Body of pancreas (tissue), 4 donors: ENCODE results near the gene ESPN. TPM values are rescaled to one million over a fixed set of nuclear protein-coding genes. Genes with fewer than 3 reads are reported as not detected.

Experiments used
- ATAC-seq: fragments of 150-250 bp; one replicate; pipeline ENCODE4 v1.9.1; 2016
- DNase-seq, 4 donors: peaks; one replicate each; pipeline ENCODE4 v3.0.0-alpha.2; 2019
- H3K27ac ChIP-seq, 4 donors: fragments of 200-600 bp; sonication (generic); 1 replicate in 3 of 4; 2 replicates in 1 of 4; pipeline versions ENCODE4 v1.5.1 to v1.6.1; 2016 to 2019; ENCODE audit warnings: mild to moderate bottlenecking in 1 of 4, mixed read lengths in 1 of 4, moderate library complexity in 1 of 4
- H3K27me3 ChIP-seq, 2 donors: fragments of 200-600 bp; sonication (generic); one replicate each; pipeline ENCODE4 v1.6.0; 2016; ENCODE audit warnings: mild to moderate bottlenecking in 1 of 2
- H3K36me3 ChIP-seq, 2 donors: fragments of 200-600 bp; sonication (generic); replicated peaks in 1 of 2; 2 replicates each; pipeline ENCODE4 v1.5.1; 2016; ENCODE audit warnings: low read depth in 2 of 2; ENCODE audit not compliant: insufficient read depth in 1 of 2
- H3K4me1 ChIP-seq: fragments of 200-600 bp; sonication (generic); one replicate; pipeline ENCODE4 v1.6.0; 2016
- H3K4me3 ChIP-seq, 2 donors: fragments of 200-600 bp; sonication (generic); 1 replicate in 1 of 2; 2 replicates in 1 of 2; pipeline ENCODE4 v1.5.1; 2016 to 2019
- H3K9me3 ChIP-seq, 3 donors: fragments of 200-600 bp; sonication (generic); 1 replicate in 2 of 3; 2 replicates in 1 of 3; pipeline ENCODE4 v1.5.1; 2016
- POLR2A ChIP-seq, 3 donors: fragments of 450-650 bp; IDR thresholded peaks; one replicate each; pipeline ENCODE4 v1.6.1; 2016; ENCODE audit warnings: antibody characterized with exemption in 3 of 3, mild to moderate bottlenecking in 2 of 3
- WGBS, 2 donors: methylation state at CpG; one replicate each; pipeline ENCODE4 v1.1.5; 2017; 5-methylcytosine and 5-hydroxymethylcytosine counted together
- intact Hi-C: fragments of 100-400 bp; cut with DNase I; formaldehyde crosslinking; loops from one replicate; pipeline ENCODE4 v1.15.1; 2023
- total RNA-seq, 2 donors: library from RNA; depleted of rRNA; stranded (reverse); fragments of >200 nt; gene quantifications; one replicate each; pipeline ENCODE4 v1.1.0, GENCODE V29; 2016
- TF ChIP-seq, protein P1 (sequence below), 7 experiments: fragments of 450-650 bp in 4 of 7; fragments of 200-600 bp in 3 of 7; sonication (generic) in 3 of 7; IDR thresholded peaks; one replicate each; pipeline ENCODE4 v1.5.1; 2016 to 2019; ENCODE audit warnings: antibody characterized with exemption in 7 of 7

Gene ESPN
- total RNA-seq, 2 donors from 2014 or later, result 0.26 to 4.0 TPM

DNA sequence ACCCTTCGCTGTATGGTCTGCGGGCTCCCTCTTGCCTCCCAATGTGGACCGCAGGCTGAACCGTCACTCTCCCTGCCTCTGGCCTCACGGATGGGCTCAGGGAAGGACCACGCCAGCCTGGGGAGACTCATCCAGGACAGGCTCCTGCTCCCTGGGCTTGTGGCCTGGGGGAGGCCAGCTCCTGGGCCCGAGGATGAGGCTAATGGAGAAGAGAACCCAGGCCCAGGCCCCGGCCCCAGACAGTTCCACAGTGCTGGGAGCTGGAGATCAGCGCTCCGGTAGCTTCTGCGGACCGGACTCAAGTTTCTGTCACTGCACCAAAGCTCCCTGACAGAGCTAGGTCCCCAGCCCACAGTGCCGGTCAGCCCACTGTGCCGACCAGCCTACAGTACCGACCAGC, 80.3 kb downstream of the ESPN start:
- no peak overlapping the region for H3K4me3 ChIP-seq
- DNase-seq (no peak), ATAC-seq (no peak)
- no peak overlapping the region for H3K27ac ChIP-seq
- no peaks in the 10 kb centered on the region for H3K9me3 ChIP-seq
- intact Hi-C loops, result no loop called here
- no peaks in the 10 kb centered on the region for H3K36me3 ChIP-seq
- no peak for TF ChIP-seq POLR2A (IDR thresholded peaks at IDR 0.05)
- TF ChIP-seq, protein P1, sequence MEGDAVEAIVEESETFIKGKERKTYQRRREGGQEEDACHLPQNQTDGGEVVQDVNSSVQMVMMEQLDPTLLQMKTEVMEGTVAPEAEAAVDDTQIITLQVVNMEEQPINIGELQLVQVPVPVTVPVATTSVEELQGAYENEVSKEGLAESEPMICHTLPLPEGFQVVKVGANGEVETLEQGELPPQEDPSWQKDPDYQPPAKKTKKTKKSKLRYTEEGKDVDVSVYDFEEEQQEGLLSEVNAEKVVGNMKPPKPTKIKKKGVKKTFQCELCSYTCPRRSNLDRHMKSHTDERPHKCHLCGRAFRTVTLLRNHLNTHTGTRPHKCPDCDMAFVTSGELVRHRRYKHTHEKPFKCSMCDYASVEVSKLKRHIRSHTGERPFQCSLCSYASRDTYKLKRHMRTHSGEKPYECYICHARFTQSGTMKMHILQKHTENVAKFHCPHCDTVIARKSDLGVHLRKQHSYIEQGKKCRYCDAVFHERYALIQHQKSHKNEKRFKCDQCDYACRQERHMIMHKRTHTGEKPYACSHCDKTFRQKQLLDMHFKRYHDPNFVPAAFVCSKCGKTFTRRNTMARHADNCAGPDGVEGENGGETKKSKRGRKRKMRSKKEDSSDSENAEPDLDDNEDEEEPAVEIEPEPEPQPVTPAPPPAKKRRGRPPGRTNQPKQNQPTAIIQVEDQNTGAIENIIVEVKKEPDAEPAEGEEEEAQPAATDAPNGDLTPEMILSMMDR (IDR thresholded peaks at IDR 0.05), result no peak
- H3K27me3 ChIP-seq, result no peaks in the 10 kb centered on the region
- peaks cover 5% of the 10 kb centered on the region for H3K4me1 ChIP-seq
- WGBS, 2 donors, result 77 to 87% methylated on average over 8 to 15 of the region's 15 CpGs

DNA sequence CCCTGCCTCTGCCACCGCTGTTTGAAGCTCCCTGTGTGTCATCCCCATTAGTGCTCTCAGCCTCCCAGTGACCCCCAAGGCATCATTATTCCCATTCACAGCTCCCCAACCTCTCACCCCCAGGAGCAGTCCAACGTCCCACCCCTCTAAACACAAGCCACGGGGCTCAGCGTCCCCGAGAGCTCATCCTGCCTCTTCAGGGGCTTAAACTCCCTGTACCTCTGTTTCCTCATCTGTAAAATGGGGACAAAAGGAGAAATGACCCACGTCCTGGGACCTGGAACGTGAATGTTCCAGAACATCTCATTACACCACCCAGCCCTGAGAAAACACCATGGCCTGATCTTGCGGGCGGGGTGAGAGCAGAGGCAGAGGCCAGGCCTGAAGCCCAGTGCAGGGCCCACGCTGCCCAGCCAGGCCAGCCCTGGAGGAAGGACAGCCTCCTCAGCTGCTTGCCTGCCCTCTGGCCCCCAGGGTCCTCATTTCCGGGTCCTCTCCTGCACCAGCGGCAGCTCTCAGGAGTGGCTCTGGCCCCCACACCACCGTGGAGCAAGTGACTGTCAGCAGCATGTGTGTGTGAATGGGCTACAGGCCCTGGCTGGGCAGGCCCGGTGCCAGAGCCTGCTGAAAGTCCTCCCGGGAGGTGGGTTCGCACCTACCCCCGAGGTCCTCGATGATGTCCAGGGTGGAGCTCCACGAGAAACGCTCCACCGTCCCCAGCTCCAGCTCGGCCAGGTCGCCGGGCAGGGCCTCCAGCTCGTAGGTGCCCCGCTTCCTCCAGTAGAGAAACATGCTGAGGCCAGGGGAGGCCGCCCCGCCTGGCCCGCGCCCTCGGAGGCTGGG, 81.0 kb downstream of the ESPN start:
- no peak for ATAC-seq
- WGBS, 2 donors, result 75 to 82% methylated on average over 7 to 31 of the region's 31 CpGs

DNA sequence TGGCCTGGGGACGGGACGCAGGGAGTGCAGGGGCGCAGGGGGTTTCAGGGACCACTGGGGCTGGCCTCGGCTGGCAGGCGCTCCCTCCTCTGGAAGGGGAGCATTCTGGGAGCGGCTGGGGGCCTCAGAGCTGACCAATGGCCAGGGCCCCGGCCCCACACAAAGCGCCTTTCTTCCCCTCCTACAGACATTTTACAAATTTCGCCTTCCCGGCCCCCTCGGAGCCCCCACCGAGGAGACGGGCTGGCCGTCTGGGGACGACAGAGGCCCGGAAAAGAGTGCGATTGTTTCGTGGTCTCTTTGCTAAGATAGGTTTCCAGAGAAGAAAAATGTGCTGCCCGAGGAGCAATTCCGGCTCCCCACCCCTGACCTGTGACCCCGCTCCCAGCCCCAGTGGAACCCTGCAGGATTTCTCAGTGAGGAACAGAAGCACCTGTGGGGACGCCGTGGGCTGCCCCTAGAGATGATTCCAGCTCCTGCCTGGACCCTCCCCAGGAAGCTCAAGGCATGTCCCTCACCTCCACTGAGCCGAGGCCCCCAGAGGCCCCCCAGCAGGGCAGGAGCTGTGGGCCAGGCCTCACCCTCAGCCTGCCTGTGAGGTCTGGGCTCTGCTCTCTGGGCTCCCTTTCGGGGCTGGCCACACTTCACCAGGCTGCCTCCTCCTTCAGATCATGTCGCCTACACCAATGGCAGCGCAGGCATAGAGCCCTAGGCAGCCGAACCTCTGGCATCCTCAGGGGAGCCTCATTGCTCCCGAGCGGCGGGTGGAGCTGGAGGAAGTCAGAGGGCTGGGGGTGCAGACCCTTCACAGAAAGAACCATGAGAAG, 81.8 kb downstream of the ESPN start:
- no peaks in the 10 kb centered on the region for H3K36me3 ChIP-seq
- DNase-seq (no peak), ATAC-seq (no peak)
- WGBS, 2 donors, result 65 to 69% methylated on average over 3 to 28 of the region's 31 CpGs
- TF ChIP-seq, protein P1 (IDR thresholded peaks at IDR 0.05), result no peak
- no peak for TF ChIP-seq POLR2A (IDR thresholded peaks at IDR 0.05)
- no peaks in the 10 kb centered on the region for H3K9me3 ChIP-seq
- no peak overlapping the region for H3K4me3 ChIP-seq
- H3K27ac ChIP-seq, result no peak overlapping the region
- no peaks in the 10 kb centered on the region for H3K27me3 ChIP-seq
- H3K4me1 ChIP-seq, result peaks cover 5% of the 10 kb centered on the region
- intact Hi-C loops, result no loop called here

More for the DNA sequence above, 81.0 kb downstream of the ESPN start:
- TF ChIP-seq POLR2A (IDR thresholded peaks at IDR 0.05), result no peak
- TF ChIP-seq, protein P1 (IDR thresholded peaks at IDR 0.05), result no peak
- no peak overlapping the region for H3K27ac ChIP-seq
- H3K9me3 ChIP-seq, result no peaks in the 10 kb centered on the region
- H3K4me1 ChIP-seq, result peaks cover 5% of the 10 kb centered on the region
- DNase-seq, result no peak
- no peaks in the 10 kb centered on the region for H3K27me3 ChIP-seq
- intact Hi-C loops, result no loop called here
- H3K36me3 ChIP-seq, result no peaks in the 10 kb centered on the region
- H3K4me3 ChIP-seq, result no peak overlapping the region

DNA sequence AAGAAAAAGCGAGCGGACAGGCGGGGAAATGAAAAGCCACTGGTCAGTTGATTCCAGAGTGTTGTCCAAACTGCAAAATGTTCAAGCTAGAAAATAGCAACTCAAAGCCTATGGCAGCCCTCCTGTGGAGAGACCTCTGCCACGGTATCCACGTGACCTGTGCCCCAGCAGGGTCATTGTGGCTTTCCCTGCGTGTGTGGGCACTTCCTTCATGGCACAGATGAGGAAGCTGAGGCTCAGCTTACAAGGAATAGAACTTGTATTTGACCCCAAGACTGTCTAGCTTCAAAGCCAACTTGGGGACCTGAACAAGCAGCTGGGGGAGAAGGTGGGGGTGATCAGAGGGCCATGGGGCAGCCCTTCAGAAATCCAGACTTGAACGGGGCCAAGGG, 82.5 kb downstream of the ESPN start:
- H3K27me3 ChIP-seq, result no peaks in the 10 kb centered on the region
- no peaks in the 10 kb centered on the region for H3K9me3 ChIP-seq
- peaks cover under 1% of the 10 kb centered on the region for H3K4me1 ChIP-seq
- H3K4me3 ChIP-seq, result no peak overlapping the region
- TF ChIP-seq, protein P1 (IDR thresholded peaks at IDR 0.05), result no peak
- no peak for TF ChIP-seq POLR2A (IDR thresholded peaks at IDR 0.05)
- no peak overlapping the region for H3K27ac ChIP-seq
- intact Hi-C loops, result no loop called here
- no peak for DNase-seq
- WGBS, 2 donors, result 62 to 70% methylated on average over 6 to 7 of the region's 7 CpGs
- H3K36me3 ChIP-seq, result no peaks in the 10 kb centered on the region
- ATAC-seq, result no peak
